ENCODE data around the gene DTX1. TPM values are rescaled to one million over a fixed set of nuclear protein-coding genes. Genes with fewer than 3 reads are reported as not detected.
A peak's percentile ranks its signal among the peaks of the same experiment; 100 is the strongest.

The DTX1 gene
- total and polyA plus RNA-seq, 2 of the 8 experiments (the other 6 are each of a cell fraction or from before 2014, with no cell fraction given), result 4.7 to 6.9 TPM

DNA sequence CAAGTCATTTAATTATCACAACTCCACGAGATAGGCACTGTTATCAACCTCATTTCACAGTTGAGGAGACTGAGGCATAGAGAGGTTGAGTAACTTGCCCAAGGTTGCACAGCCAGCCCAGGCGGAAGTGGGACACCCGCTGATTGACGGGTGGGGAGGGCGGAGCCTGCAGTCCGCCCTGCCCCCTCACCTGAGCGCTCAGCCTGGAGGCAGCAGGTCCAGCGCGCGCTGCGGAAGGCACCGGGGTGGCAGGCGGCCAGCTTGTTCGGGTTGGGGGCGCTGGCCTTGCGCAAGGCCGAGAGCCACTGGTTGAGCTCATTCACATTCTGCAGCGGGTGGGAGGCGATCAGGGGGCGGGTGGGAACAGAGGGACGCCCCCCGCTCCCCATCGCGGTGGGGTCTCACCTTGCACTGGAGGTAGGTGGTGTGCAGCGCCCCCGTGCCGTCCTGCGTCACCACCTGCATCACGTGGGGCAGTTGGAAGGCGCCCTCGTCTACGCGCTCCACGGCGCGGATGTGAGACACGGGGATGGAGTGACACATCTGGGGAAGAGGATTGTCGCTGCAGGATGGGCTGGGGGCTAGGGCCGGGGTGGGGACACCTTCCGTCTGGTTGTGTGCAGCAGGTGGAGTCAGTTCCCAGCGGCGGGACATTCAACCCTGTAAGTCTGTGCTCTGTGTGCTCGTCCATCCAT is 47.4 kb downstream of the DTX1 start (continued):
- TF ChIP-seq POU5F1 (IDR thresholded peaks at IDR 0.05; ENCODE audit: low read depth, low read length), result no peak
- TF ChIP-seq CHD1 (IDR thresholded peaks at IDR 0.05; ENCODE audit: low read depth, low read length), result no peak
- TF ChIP-seq NANOG (IDR thresholded peaks at IDR 0.05; ENCODE audit: insufficient read depth, low read depth, low read length, poor library complexity, severe bottlenecking), result no peak
- no peak for TF ChIP-seq GABPA (IDR thresholded peaks at IDR 0.05; ENCODE audit: borderline replicate concordance, insufficient read depth, low read length)
- TF ChIP-seq TAF7 (optimal IDR thresholded peaks at IDR 0.05; ENCODE audit: borderline replicate concordance, low read depth, low read length), result no peak
- TF ChIP-seq RAD21 (IDR thresholded peaks at IDR 0.05 in 1 of 2, conservative IDR thresholded peaks at IDR 0.05 in 1 of 2; ENCODE audit: low read depth in 2 of 2, low read length in 2 of 2), result 0 out of 4 replicates have a peak, but pooled peaks of 1 of the 2 experiments have one; percentile 7
- TF ChIP-seq MAFK (IDR thresholded peaks at IDR 0.05; ENCODE audit: low read depth, low read length), result no peak
- no peak for TF ChIP-seq BRCA1 (IDR thresholded peaks at IDR 0.05; ENCODE audit: low read depth, low read length)
- TF ChIP-seq RFX5 (IDR thresholded peaks at IDR 0.05; ENCODE audit: borderline replicate concordance, low read depth, low read length), result no peak
- peak; percentile 85 for TF ChIP-seq KDM4A (IDR thresholded peaks at IDR 0.05; ENCODE audit: low read depth, low read length, severe bottlenecking)
- no peak for TF ChIP-seq FOSL1 (IDR thresholded peaks at IDR 0.05; ENCODE audit: insufficient read depth, low read depth, low read length)
- peak; percentile 54 for TF ChIP-seq ASH2L (IDR thresholded peaks at IDR 0.05; ENCODE audit: low read length)
- no peak for TF ChIP-seq JUN (IDR thresholded peaks at IDR 0.05; ENCODE audit: low read depth, low read length)
- no peak for TF ChIP-seq CBX8 (IDR thresholded peaks at IDR 0.05; ENCODE audit: borderline replicate concordance, low read depth, low read length)
- 0 out of 2 replicates have a peak, but pooled peaks have one; percentile 32 for TF ChIP-seq TBP (IDR thresholded peaks at IDR 0.05; ENCODE audit: low read depth, low read length)
- TF ChIP-seq MAX (IDR thresholded peaks at IDR 0.05), result peak; percentile 88
- TF ChIP-seq BACH1 (IDR thresholded peaks at IDR 0.05; ENCODE audit: low read length), result no peak
- TF ChIP-seq POLR2AphosphoS5 (IDR thresholded peaks at IDR 0.05; ENCODE audit: low read depth, low read length), result peak; percentile 74
- TF ChIP-seq SUZ12 (IDR thresholded peaks at IDR 0.05; ENCODE audit: low read length), result no peak
- no peak for TF ChIP-seq KDM5A (IDR thresholded peaks at IDR 0.05; ENCODE audit: low read length)
- TF ChIP-seq YY1 (IDR thresholded peaks at IDR 0.05; ENCODE audit: low read depth, low read length), result no peak
- no peak for TF ChIP-seq SAP30 (IDR thresholded peaks at IDR 0.05; ENCODE audit: insufficient read depth, insufficient replicate concordance, low read length)
- TF ChIP-seq CREB1 (IDR thresholded peaks at IDR 0.05), result peak; percentile 89
- 0 out of 2 replicates have a peak, but pooled peaks have one; percentile 48 for TF ChIP-seq SP4 (IDR thresholded peaks at IDR 0.05; ENCODE audit: low read length)
